Effector memory CD4-positive, alpha-beta T cell (primary cell): ENCODE data around the gene ISM1.
A peak's percentile ranks its signal among the peaks of the same experiment; 100 is the strongest.

ENCODE experiments used
- DNase-seq, 3 donors: peaks; one replicate each; pipeline ENCODE4 v3.0.0-alpha.2; 2020
- H3K27ac ChIP-seq: 2 replicates; pipeline ENCODE4 v1.7.0; 2013; ENCODE audit warnings: mild to moderate bottlenecking, low read length, moderate library complexity; ENCODE audit not compliant: insufficient read depth, poor library complexity, severe bottlenecking
- H3K27me3 ChIP-seq: replicated peaks from 2 replicates; pipeline ENCODE4 v1.7.0; 2013; ENCODE audit warnings: mild to moderate bottlenecking, low read length; ENCODE audit not compliant: insufficient read depth, control insufficient read depth, poor library complexity, severe bottlenecking
- H3K36me3 ChIP-seq: 2 replicates; pipeline ENCODE4 v1.7.0; 2013; ENCODE audit warnings: mild to moderate bottlenecking, low read length, moderate library complexity; ENCODE audit not compliant: control insufficient read depth, insufficient read depth
- H3K4me1 ChIP-seq: 2 replicates; pipeline ENCODE4 v1.7.0; 2013; ENCODE audit warnings: low read length, mild to moderate bottlenecking; ENCODE audit not compliant: control insufficient read depth, insufficient read depth, poor library complexity, severe bottlenecking
- H3K4me3 ChIP-seq: 2 replicates; pipeline ENCODE4 v1.7.0; 2013; ENCODE audit warnings: low read length, low read depth, mild to moderate bottlenecking; ENCODE audit not compliant: insufficient read depth, poor library complexity, severe bottlenecking
- H3K9me3 ChIP-seq: 2 replicates; pipeline ENCODE4 v1.7.0; 2013; ENCODE audit warnings: mild to moderate bottlenecking, low read length, moderate library complexity; ENCODE audit not compliant: control insufficient read depth
- total RNA-seq, 3 donors: gene quantifications; one replicate each; lab custom pipeline; 2026; lab: John Stamatoyannopoulos, UW

ISM1 gene
- total RNA-seq: 1.7 to 6.2 (median 3.1) reads per million in 3 donors

DNA sequence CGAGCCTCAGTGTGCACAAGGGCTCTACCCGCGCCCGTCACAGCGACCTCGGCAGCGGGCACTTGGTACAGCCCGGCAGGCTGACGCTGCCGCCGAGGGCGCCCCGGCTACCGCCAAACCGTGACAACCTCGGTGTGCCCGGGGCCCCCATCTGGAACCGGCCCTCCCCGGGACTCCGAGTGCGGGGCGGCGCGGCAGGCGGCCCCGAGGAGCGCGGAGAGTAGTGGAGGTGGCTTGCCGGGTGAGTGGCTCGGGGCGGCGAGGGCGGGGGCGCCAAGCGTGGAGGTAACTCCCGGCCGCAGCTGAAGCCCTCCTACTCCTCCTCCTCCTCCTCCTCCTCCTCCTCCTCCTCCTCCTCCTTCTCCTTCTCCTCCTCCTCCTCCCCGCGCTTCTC, at the start of gene ISM1:
TSS of gene ISM1 (plus strand) at position 371 of the 394 bp plus-strand sequence. CDS start 503 bp downstream, outside the sequence.
- peak in 1 of 3 donors; percentile 6 for DNase-seq
- peak within 1 kb of the TSS; percentile 71 for H3K4me3 ChIP-seq
- H3K27ac ChIP-seq: peak within 1 kb of the TSS; percentile 45
- H3K27me3 ChIP-seq: peaks cover 4% of the 10 kb centered on the region
- no peaks in the 10 kb centered on the region for H3K36me3 ChIP-seq
- no peaks in the 10 kb centered on the region for H3K9me3 ChIP-seq
- H3K4me1 ChIP-seq: peaks cover 9% of the 10 kb centered on the region

DNA sequence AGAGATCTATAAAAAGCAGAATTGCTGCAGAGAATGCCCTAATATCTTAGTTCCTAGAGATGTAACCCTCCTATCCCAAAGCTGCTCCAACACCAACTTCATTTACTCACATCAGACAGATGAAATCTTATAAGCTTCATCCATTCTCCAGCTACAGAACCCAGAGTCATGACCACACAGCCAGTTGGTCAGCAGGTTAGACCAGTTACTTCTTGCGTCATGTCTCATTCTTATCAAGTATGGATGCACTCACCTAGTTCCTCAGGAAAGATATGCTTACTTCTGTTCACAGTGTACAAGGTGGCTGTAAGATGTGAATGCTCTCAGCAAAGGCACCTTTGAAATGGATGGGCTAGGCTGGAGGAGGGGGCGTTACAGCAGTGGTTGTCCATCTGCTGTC, 47.9 kb upstream of the ISM1 start:
- Histone ChIP-seq H3K36me3 (no peaks in the 10 kb centered on the region), H3K4me3 (no peak overlapping the region), H3K4me1 (no peaks in the 10 kb centered on the region), H3K27ac (no peak overlapping the region), H3K9me3 (no peaks in the 10 kb centered on the region), H3K27me3 (no peaks in the 10 kb centered on the region)
- no peak for DNase-seq

- Histone ChIP-seq H3K4me1 (no peaks in the 10 kb centered on the region), H3K36me3 (no peaks in the 10 kb centered on the region), H3K9me3 (no peaks in the 10 kb centered on the region), H3K27ac (no peak overlapping the region), H3K27me3 (no peaks in the 10 kb centered on the region), H3K4me3 (no peak overlapping the region)
- no peak for DNase-seq
These were observed 46.7 kb upstream of the ISM1 start for GRCh38 chr20:13174402-13174801.

DNA sequence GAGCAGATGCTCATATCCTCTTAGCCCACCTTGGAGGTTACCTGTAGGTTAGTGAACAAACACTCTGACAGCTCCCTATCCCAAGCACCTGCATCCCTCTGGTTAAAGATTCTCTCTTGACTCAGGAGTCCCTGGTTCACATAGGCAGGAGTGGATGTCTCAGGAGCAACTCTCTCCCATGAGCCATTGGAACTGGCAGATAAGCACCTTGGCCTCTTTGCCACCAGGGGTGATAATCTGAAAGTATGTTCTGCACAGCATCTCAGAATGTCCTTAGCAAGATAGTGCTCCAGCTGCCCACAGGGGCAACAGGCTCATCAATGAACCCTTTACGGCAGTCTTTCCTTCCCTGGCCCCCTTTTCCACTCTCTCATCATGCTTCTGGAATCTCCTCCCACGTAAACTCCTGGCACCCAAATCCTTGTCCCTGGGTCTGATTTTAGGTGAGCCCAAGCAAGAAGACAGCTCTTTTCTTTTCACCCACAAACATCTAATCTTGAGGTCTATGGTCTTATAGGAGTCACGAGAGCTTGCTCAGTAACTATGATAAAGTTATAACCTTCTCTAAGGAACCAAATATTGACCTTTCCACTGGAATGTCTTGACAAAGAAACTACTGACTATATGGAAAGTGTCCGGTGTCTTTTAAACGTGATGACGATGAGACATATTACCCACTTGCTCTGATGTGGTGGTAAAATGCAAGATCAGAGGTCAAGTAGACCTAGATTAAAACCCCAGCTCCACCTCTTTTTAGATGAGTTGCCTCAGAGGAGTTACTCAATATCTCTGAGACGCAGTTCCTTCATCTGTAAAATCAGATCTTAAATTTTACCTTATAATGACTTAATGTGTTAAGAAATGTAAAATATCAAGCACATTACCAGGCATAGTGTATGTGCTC, 39.8 kb upstream of the ISM1 start:
- no peak overlapping the region for H3K4me3 ChIP-seq
- H3K27me3 ChIP-seq: no peaks in the 10 kb centered on the region
- no peaks in the 10 kb centered on the region for H3K4me1 ChIP-seq
- DNase-seq: no peak
- no peaks in the 10 kb centered on the region for H3K9me3 ChIP-seq
- H3K27ac ChIP-seq: no peak overlapping the region
- H3K36me3 ChIP-seq: no peaks in the 10 kb centered on the region

GRCh38 chr20:13183005-13183404, 38.1 kb upstream of the ISM1 start:
- Histone ChIP-seq H3K27ac (no peak overlapping the region), H3K4me3 (no peak overlapping the region), H3K9me3 (no peaks in the 10 kb centered on the region), H3K27me3 (no peaks in the 10 kb centered on the region), H3K36me3 (no peaks in the 10 kb centered on the region), H3K4me1 (no peaks in the 10 kb centered on the region)
- DNase-seq: no peak

- Histone ChIP-seq H3K27me3 (no peaks in the 10 kb centered on the region), H3K4me1 (no peaks in the 10 kb centered on the region), H3K9me3 (no peaks in the 10 kb centered on the region), H3K36me3 (no peaks in the 10 kb centered on the region), H3K27ac (no peak overlapping the region), H3K4me3 (no peak overlapping the region)
- DNase-seq: no peak
These were observed 34.9 kb upstream of the ISM1 start for GRCh38 chr20:13186043-13186774.

- H3K4me3 ChIP-seq: no peak overlapping the region
- H3K4me1 ChIP-seq: no peaks in the 10 kb centered on the region
- no peak for DNase-seq
- no peaks in the 10 kb centered on the region for H3K9me3 ChIP-seq
- no peaks in the 10 kb centered on the region for H3K36me3 ChIP-seq
- no peak overlapping the region for H3K27ac ChIP-seq
- H3K27me3 ChIP-seq: no peaks in the 10 kb centered on the region
These were observed 33.2 kb upstream of the ISM1 start for GRCh38 chr20:13187899-13188298.

- no peak overlapping the region for H3K4me3 ChIP-seq
- H3K9me3 ChIP-seq: no peaks in the 10 kb centered on the region
- H3K4me1 ChIP-seq: no peaks in the 10 kb centered on the region
- no peak for DNase-seq
- H3K36me3 ChIP-seq: no peaks in the 10 kb centered on the region
- H3K27ac ChIP-seq: no peak overlapping the region
- no peaks in the 10 kb centered on the region for H3K27me3 ChIP-seq
These were observed 21.8 kb upstream of the ISM1 start for GRCh38 chr20:13199279-13199678.

GRCh38 chr20:13200767-13201500, 20.1 kb upstream of the ISM1 start:
- H3K4me3 ChIP-seq: no peak overlapping the region
- H3K4me1 ChIP-seq: no peaks in the 10 kb centered on the region
- no peak for DNase-seq
- no peaks in the 10 kb centered on the region for H3K36me3 ChIP-seq
- H3K27ac ChIP-seq: no peak overlapping the region
- no peaks in the 10 kb centered on the region for H3K27me3 ChIP-seq
- no peaks in the 10 kb centered on the region for H3K9me3 ChIP-seq
